Upper lobe of left lung (tissue), 6 donors: ENCODE data around the gene MRPS34. TPM values are rescaled to one million over a fixed set of nuclear protein-coding genes. Genes with fewer than 3 reads are reported as not detected.

Source experiments
- ATAC-seq, 2 donors: fragments of 200-7000 bp; cut with Tn5 transposase; one replicate each; pipeline ENCODE4 v1.9.1; 2022; ENCODE audit warnings: mild to moderate bottlenecking in 2 of 2, moderate library complexity in 2 of 2; ENCODE audit not compliant: low FRiP score in 2 of 2
- DNase-seq, 2 donors: peaks; one replicate each; pipeline ENCODE4 v3.0.0-alpha.2; 2019 to 2020
- H3K27ac ChIP-seq, 4 donors: fragments of 200-600 bp; sonication (generic); one replicate each; pipeline ENCODE4 v1.5.1; 2016 to 2019
- H3K27me3 ChIP-seq, 4 donors: fragments of 200-600 bp; sonication (generic); one replicate each; pipeline ENCODE4 v1.5.1; 2017 to 2019
- H3K36me3 ChIP-seq, 4 donors: fragments of 200-600 bp; sonication (generic); one replicate each; pipeline ENCODE4 v1.5.1; 2016 to 2019
- H3K4me1 ChIP-seq, 4 donors: fragments of 200-600 bp; sonication (generic); one replicate each; pipeline ENCODE4 v1.5.1; 2018 to 2019
- H3K4me3 ChIP-seq, 4 donors: fragments of 200-600 bp; sonication (generic); one replicate each; pipeline ENCODE4 v1.5.1; 2017 to 2019; ENCODE audit warnings: mild to moderate bottlenecking in 2 of 4, moderate library complexity in 1 of 4
- H3K9me3 ChIP-seq, 4 donors: fragments of 200-600 bp; sonication (generic); one replicate each; pipeline ENCODE4 v1.5.1; 2018 to 2019
- EP300 ChIP-seq, 4 donors: sonication (generic); formaldehyde crosslinking; IDR thresholded peaks; one replicate each; pipeline ENCODE4 v1.5.1; 2017; ENCODE audit warnings: antibody characterized with exemption in 4 of 4, control low read depth in 2 of 4
- POLR2A ChIP-seq, 4 donors: fragments of 450-650 bp; IDR thresholded peaks; one replicate each; pipeline ENCODE4 v1.5.1; 2016 to 2017; ENCODE audit warnings: antibody characterized with exemption in 4 of 4, mild to moderate bottlenecking in 2 of 4
- POLR2AphosphoS5 ChIP-seq, 2 donors: sonication (generic); formaldehyde crosslinking; IDR thresholded peaks; one replicate each; pipeline ENCODE4 v1.5.1; 2017; ENCODE audit warnings: antibody characterized with exemption in 2 of 2
- WGBS, 2 donors: methylation state at CpG; one replicate each; pipeline ENCODE4 v1.1.5; 2017 to 2018; 5-methylcytosine and 5-hydroxymethylcytosine counted together
- total RNA-seq, 6 donors: library from RNA; depleted of rRNA in 4 of 6; stranded (reverse); fragments of >200 nt in 4 of 6; gene quantifications; one replicate each; pipeline versions ENCODE4 v1.1.0 to v1.2.1, GENCODE V29; 2016 to 2021
- TF ChIP-seq, protein P1 (sequence below), 6 experiments: fragments of 450-650 bp in 4 of 6; fragments of 200-600 bp in 2 of 6; sonication (generic) in 2 of 6; IDR thresholded peaks; one replicate each; pipeline ENCODE4 v1.5.1; 2016 to 2019; ENCODE audit warnings: antibody characterized with exemption in 6 of 6
- donor health status: DM: no; HTN: no; CAD: no; lungs with moderate emphysema.
- donor health status: DM: no; HTN: yes; CAD: no; lungs with severe emphysema.

The MRPS34 gene
- total RNA-seq, 6 donors from 2014 or later, result 49.2 to 91.7 (median 69.8) TPM

DNA sequence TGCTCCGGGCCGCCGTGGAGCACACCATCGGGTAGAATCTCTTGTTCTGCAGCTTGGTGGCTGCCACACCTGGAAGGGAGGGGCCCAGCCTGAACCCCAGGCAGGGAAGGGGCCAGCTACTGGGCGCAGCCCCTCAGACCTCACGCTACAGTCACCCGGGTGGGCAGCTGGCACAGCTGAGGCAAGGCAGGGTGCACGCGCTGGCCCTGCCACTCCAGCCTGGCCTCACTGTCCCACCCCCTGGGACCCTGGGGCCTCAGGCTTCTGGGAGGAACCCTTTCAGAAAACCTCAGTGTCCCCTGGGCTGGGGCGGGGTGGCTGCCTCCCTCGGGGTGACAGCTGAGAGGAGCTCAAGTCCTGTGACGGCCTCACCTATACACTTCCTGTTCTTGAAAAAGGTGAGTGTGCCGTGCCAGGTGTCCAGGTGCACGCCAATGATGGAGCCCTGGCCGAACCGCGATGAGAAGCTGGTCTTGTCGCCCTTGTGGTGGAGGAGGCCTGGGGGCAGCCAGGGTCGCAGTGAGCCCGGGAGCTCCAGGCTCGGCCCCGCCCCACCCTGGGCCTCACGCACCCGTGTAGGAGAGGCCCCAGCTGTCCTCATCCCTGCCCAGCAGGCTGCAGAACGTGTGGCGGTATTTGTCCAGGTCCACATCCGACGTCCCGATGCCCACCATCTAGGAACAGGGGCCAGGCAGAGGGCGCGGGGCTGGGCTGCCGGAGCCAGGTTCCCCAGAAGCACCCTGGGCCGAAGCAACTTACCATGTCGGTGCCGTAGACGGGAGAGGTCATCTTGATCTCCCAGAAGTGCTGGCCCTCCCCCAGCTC is 4.7 kb upstream of the MRPS34 start:
- TF ChIP-seq POLR2AphosphoS5 (IDR thresholded peaks at IDR 0.05), result no peak
- TF ChIP-seq, protein P1, sequence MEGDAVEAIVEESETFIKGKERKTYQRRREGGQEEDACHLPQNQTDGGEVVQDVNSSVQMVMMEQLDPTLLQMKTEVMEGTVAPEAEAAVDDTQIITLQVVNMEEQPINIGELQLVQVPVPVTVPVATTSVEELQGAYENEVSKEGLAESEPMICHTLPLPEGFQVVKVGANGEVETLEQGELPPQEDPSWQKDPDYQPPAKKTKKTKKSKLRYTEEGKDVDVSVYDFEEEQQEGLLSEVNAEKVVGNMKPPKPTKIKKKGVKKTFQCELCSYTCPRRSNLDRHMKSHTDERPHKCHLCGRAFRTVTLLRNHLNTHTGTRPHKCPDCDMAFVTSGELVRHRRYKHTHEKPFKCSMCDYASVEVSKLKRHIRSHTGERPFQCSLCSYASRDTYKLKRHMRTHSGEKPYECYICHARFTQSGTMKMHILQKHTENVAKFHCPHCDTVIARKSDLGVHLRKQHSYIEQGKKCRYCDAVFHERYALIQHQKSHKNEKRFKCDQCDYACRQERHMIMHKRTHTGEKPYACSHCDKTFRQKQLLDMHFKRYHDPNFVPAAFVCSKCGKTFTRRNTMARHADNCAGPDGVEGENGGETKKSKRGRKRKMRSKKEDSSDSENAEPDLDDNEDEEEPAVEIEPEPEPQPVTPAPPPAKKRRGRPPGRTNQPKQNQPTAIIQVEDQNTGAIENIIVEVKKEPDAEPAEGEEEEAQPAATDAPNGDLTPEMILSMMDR (IDR thresholded peaks at IDR 0.05), result no peak
- no peak for TF ChIP-seq POLR2A (IDR thresholded peaks at IDR 0.05)
- no peak for TF ChIP-seq EP300 (IDR thresholded peaks at IDR 0.05)
- Histone ChIP-seq H3K36me3 (peaks cover 12 to 56% (median 48%) of the 10 kb centered on the region in 4 donors), H3K4me3 (no peak overlapping the region), H3K27me3 (no peaks in the 10 kb centered on the region), H3K27ac (no peak overlapping the region), H3K9me3 (no peaks in the 10 kb centered on the region), H3K4me1 (peaks cover 24 to 44% (median 34%) of the 10 kb centered on the region in 4 donors)
- WGBS, 2 donors, result 87 to 100% methylated on average over 5 to 29 of the region's 36 CpGs
- DNase-seq (peak in 1 of 2 donors; percentile 85), ATAC-seq (no peak)

GRCh38 chr16:1776991-1777374 is 4.0 kb upstream of the MRPS34 start:
- no peak overlapping the region for H3K4me3 ChIP-seq
- H3K36me3 ChIP-seq, result peaks cover 12 to 56% (median 48%) of the 10 kb centered on the region in 4 donors
- TF ChIP-seq, protein P1 (IDR thresholded peaks at IDR 0.05), result no peak
- TF ChIP-seq POLR2A (IDR thresholded peaks at IDR 0.05) (no peak), POLR2AphosphoS5 (IDR thresholded peaks at IDR 0.05) (no peak), EP300 (IDR thresholded peaks at IDR 0.05) (no peak)
- no peaks in the 10 kb centered on the region for H3K9me3 ChIP-seq
- no peak for ATAC-seq
- peaks cover 29 to 49% (median 39%) of the 10 kb centered on the region in 4 donors for H3K4me1 ChIP-seq
- peak in 1 of 2 donors; percentile 84 for DNase-seq
- no peak overlapping the region for H3K27ac ChIP-seq
- no peaks in the 10 kb centered on the region for H3K27me3 ChIP-seq
- 86 to 93% methylated on average over 14 to 20 of the region's 22 CpGs for WGBS, 2 donors

- WGBS, 2 donors, result 87 to 88% methylated on average over 12 to 13 of the region's 13 CpGs
- H3K4me1 ChIP-seq, result peaks cover 32 to 49% (median 40%) of the 10 kb centered on the region in 4 donors
Observed at GRCh38 chr16:1776672-1776955, 3.7 kb upstream of the MRPS34 start.

GRCh38 chr16:1775846-1776671 is 3.1 kb upstream of the MRPS34 start:
- Histone ChIP-seq H3K4me1 (peaks cover 27 to 47% (median 35%) of the 10 kb centered on the region in 4 donors), H3K36me3 (peaks cover 12 to 56% (median 48%) of the 10 kb centered on the region in 4 donors), H3K27me3 (no peaks in the 10 kb centered on the region), H3K27ac (no peak overlapping the region), H3K9me3 (no peaks in the 10 kb centered on the region), H3K4me3 (no peak overlapping the region)
- WGBS, 2 donors, result 80 to 87% methylated on average over 1 to 21 of the region's 28 CpGs
- ATAC-seq (no peak), DNase-seq (peak in 1 of 2 donors; percentile 73)
- TF ChIP-seq, protein P1 (IDR thresholded peaks at IDR 0.05), result no peak
- TF ChIP-seq POLR2AphosphoS5 (IDR thresholded peaks at IDR 0.05), result no peak
- no peak for TF ChIP-seq POLR2A (IDR thresholded peaks at IDR 0.05)
- no peak for TF ChIP-seq EP300 (IDR thresholded peaks at IDR 0.05)

More at GRCh38 chr16:1776672-1776955, 3.7 kb upstream of the MRPS34 start:
- H3K27me3 ChIP-seq, result no peaks in the 10 kb centered on the region
- H3K4me3 ChIP-seq, result no peak overlapping the region
- peak in 1 of 2 donors; percentile 65 for DNase-seq
- no peak overlapping the region for H3K27ac ChIP-seq
- H3K36me3 ChIP-seq, result peaks cover 12 to 56% (median 48%) of the 10 kb centered on the region in 4 donors
- TF ChIP-seq EP300 (IDR thresholded peaks at IDR 0.05) (no peak), POLR2AphosphoS5 (IDR thresholded peaks at IDR 0.05) (no peak), POLR2A (IDR thresholded peaks at IDR 0.05) (no peak)
- TF ChIP-seq, protein P1 (IDR thresholded peaks at IDR 0.05), result no peak
- ATAC-seq, result no peak
- no peaks in the 10 kb centered on the region for H3K9me3 ChIP-seq
